Stimulated activated CD4-positive, alpha-beta T cell treated with anti-CD3 and anti-CD28 coated beads, Interleukin-12 subunit alpha, Interleukin-12 subunit beta, amount 100 ng/mL, for 48 hours (primary cell): Measurements from ENCODE around the gene RALGPS2.

ENCODE experiments used
- DNase-seq, 3 donors: peaks; one replicate each; pipeline ENCODE4 v3.0.0-alpha.2; 2020; ENCODE audit warnings: low read depth in 2 of 3, low spot score in 1 of 3

Gene RALGPS2

GRCh38 chr1:178916448-178917174 lies 191.6 kb downstream of the RALGPS2 start:
- DNase-seq = no peak

GRCh38 chr1:178918308-178918707 lies 193.3 kb downstream of the RALGPS2 start:
- DNase-seq = no peak

DNA sequence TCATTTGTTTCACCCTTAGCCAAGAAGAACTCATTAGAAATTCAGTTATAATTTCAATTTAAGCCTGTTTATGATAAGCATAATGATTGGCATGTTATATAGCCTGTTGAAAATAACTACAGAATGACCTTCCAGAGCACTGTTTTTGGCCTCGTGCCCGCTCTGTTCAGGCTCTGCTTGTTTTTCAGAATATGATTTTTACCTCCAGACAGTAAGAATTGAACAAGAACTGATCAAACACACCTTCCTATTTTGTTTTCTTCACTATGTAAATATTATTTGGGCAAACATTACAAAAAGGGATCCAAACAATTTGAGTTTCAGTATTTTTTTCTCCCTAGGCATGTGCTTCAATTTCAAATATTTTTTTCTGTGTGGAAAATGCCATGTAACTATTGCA lies 193.9 kb downstream of the RALGPS2 start:
- DNase-seq = no peak

DNA sequence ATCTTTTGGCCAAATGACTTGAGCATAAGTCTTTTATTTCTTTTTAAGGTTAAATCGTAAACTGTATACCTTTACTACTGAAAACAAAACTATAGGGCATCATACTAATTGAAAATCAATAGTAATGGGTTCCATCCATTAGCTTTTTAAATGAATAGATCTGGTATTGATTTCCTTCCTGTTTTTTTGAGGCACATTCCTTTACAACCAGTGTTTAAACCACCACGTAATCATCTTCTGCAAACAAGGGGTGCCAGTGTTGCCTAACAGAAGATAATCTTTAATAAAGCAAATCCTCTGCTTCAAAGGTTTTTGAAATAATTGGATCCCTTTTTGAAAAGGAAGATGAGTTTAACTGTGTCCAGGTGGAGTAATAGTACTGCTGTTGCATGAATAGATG lies 194.5 kb downstream of the RALGPS2 start:
- no peak for DNase-seq

DNA sequence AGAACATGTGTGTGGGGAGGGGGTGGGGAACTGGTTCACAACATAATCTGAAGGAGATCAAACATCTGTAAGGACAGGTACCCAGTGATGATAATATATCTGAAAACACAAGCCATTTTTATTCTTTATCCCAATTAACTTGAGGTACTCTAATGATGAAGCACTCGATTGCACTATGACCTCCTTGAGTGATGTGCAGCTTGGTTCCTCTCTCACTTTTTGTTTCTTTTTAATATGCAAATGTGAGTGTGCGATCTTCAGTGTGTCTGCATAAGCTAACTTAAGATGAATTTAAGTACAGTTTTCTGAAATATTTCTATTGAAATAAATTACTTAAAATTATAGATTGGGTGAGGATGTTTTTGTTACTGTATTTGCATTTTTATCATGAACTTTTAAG lies 196.5 kb downstream of the RALGPS2 start:
- no peak for DNase-seq

DNA sequence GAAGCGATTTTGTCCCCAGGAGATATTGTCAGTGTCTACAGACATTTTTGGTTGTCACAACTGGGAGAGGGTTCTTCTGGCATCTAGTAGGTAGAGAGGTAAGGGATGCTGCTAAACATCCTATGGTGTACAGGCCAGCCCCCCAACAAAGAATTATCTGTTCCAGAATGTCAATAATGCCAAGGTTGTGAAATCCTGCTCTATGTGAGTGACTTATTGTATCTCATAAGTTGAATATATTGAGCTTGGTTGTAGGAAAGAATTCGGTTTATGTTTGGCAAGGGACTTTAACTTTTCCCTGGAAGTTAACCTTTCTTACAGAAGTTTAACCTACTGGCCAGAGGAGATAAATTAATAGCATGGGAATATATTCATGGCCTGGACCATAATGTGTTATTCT lies 198.5 kb downstream of the RALGPS2 start:
- DNase-seq = no peak

- DNase-seq = no peak
Observed at GRCh38 chr1:178926046-178926445, 201.0 kb downstream of the RALGPS2 start.

- DNase-seq = no peak
Observed at GRCh38 chr1:178927003-178927402, 202.0 kb downstream of the RALGPS2 start.

GRCh38 chr1:178928041-178928440 lies 203.0 kb downstream of the RALGPS2 start:
- no peak for DNase-seq

DNA sequence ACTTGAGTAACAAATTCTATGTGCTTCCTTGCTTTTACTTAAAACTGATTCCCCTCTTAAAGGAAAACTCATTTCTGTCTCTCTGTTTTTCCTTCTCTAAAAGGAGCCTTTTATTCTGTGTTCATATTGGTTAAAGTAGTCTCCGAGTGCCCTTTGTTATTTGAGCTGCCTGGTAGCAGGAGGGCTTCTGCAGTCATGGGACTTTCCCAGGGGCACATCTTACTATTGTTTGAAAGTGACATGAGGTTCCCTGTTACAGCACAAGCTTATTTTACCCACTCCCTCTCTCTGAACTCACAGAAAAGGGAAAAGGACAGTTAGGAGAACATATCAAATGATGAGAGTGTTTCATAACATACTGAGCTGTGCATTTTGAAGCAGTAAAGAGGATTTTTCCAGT lies 203.9 kb downstream of the RALGPS2 start:
- DNase-seq = no peak

GRCh38 chr1:178931858-178932551 lies 207.0 kb downstream of the RALGPS2 start:
- DNase-seq = no peak

DNA sequence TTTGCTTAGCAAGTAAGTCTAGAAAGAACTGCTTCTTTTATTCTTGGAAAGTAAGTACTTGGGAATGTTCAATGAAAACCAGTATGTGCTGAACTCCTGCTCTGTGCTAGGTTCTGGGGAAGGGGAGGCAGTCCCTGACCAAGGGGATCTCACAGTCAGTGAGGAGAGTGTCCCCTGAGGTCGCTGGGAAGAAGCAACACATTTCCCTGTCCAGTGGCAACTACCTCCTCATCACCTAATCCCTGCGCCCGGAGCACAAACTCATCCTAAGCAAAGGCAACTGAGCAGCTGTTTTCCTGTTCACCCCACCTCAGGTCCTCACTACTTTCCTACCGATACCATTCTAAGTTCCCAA lies 207.5 kb downstream of the RALGPS2 start:
- no peak for DNase-seq

DNA sequence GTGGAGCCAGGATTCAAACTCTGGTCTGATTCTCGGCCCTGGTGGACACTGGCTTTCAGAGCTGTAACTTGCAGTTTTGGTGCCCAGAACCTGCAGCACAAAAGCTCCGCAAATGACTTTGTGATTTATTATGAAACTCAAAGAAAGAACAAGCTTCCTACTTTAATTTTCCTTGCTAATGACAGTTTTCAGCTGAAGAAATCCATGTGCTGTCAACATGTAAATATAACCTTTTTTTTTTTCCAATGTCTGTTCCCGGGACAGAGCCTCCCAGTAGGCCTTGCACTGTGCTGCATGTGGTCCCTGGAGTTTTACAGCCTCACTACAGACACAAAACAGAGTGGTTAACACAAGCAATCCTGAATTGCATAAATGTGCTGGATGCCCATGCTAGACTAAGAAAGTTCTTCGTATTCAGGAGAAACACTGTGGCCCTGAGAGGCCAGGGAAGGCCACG lies 208.1 kb downstream of the RALGPS2 start:
- DNase-seq = no peak

GRCh38 chr1:178933709-178934490 lies 208.9 kb downstream of the RALGPS2 start:
- no peak for DNase-seq

GRCh38 chr1:178934546-178934945 lies 209.5 kb downstream of the RALGPS2 start:
- no peak for DNase-seq

GRCh38 chr1:178935610-178936009 lies 210.6 kb downstream of the RALGPS2 start:
- no peak for DNase-seq

DNA sequence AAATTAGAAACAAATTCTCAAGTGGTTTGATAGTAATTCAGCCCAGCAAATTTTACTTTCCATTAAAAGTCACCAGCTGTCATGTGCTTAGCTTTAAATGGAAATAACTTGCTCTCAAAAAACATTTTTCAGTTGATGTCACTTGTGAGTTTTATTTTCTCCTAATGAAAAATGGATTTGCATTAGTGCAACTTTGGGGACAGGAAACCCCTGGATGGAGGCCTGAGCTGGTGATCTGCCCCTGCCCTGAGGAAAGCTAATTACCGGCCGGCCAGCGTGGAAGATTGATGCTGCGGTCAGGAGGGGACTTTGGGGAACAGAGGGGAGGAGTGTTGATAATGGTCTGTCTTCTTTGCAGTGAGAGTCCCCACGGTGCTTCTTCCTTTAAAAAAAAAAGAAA lies 212.7 kb downstream of the RALGPS2 start:
- DNase-seq = no peak

DNA sequence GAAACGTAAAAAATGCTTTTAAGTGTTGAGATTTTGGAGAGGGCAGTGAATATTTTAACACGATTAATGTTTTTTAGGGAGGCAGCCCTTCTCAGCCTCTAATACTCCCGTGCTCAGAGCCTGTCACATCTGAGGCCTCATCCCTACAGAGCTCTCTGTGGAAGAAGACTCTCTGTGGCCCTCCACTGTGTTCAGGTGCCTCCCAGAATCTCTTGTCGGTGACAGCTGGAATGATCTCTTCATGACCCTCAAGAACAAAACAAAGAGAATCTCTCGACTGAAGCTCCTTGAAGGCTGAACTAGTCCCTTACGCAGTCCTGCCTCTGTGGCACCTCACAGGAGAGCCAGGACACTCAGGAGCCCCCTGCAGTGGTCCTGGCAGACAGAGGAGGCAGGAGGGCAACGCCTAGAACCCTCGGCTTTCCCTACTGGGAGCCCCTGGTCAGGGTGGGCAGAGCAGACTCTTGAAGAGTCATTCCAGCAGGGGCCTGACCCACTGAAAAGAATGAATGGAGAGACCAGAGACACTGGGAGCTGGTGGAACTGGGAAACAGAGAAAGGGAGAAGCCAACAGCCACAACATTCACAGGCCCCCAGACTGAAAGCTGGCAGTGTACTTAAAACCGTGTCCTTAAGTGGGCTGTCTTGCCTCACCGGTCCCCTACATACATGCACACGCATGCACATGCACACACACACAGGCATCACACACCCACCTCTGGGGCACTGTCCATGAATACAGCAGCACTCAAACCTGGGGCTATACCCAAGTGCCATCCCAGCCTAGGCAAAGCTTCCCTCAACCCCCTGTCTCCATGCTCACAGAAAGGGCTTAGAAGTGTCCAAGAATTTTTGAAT lies 213.3 kb downstream of the RALGPS2 start:
- DNase-seq = no peak

DNA sequence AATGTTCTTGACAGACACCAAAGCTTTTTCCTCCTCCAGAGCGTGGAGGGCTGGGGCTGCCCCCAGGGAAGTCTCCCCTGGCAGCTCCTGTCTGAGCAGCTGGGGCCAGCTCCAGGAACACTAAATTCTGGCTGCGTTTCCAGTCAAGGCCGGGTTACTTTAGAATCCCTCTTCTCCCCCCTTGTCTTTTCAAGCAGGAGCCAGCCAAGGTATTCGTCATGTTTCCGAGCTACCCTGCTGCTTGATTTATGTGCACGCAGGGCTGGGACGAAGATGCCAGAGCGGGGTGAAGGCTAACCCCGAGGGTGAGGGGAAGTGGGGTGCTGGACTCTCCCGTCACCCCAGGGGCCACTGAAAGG lies 213.9 kb downstream of the RALGPS2 start:
- no peak for DNase-seq

DNA sequence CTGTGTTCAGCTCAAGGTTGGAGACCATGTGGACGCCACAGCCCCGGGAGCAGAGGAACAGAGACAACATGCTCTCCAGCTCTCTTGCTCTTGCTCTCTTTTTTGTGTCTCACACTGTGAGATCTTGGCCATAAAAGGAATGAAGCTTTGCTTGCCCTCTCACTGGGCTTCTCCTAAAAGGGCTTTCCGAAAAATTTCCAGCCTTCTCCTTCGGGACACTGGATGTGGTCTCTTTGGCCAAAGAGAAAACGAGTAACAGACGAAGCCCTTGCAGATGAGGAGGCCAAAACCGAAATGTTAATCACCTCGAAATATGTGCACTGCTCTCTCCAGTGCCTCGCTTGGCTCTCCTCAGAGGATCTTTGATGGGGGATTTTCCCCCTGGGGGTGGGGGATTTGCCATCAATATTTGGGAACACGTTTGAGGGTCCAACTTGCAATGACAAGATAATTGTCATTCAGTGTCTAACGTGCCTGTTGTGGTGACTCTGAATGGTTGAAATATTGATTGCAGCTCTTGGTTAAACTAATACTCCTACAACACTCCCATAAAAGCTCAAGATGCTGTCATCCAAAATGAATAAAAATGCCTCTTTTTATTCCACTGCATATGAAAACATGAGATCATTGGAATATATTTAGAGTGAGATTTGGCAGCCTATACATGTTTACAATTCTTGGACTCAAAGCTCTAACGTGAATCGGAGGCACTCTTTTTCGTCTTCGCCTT lies 214.5 kb downstream of the RALGPS2 start:
- DNase-seq = no peak
